Measurements from ENCODE around the gene SKI.
A peak's percentile ranks its signal among the peaks of the same experiment; 100 is the strongest.

Gene SKI

DNA sequence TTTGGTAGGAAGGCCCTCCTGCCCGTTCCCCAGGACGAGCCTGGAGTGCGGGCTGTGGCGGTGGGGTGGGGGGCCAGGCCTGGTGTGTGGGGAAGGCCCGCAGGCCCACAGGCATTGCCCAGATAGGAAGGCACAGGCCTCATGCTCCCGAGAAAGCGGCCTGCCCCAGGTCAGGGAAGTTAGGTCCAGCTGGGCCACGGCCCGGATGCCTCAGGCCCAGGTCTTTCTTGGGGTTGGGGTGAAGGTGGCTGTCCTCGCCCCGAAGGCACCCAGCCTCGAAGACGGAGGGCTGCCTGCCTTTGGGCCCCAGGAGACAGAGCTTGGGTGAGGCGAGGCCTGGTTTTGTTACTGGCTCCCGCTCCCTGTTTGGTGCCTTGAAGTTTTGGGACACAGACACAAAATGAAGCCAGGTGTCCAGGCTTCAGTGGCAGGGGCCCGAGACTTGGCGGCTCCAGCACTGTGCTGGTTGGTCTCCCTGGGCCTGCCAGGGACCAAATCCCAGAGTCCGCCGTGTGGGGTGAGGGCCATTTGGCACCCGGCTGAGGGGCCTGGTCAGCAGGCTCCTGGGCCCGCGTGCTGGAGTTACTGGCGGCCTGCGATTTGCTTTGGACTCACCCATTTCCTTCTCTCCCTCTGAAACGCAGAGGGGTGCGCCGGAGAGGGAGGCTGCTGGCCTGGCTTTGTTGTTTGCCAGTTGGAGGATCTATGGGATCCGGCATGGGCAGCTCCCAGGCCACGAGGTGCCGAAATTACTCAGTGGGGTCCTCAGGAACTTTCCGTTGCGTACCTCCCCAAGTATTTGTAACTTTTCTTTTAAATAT, 2.0 kb downstream of the SKI start:
- DNase-seq (ENCODE audit: low spot score) = peak; percentile 65

DNA sequence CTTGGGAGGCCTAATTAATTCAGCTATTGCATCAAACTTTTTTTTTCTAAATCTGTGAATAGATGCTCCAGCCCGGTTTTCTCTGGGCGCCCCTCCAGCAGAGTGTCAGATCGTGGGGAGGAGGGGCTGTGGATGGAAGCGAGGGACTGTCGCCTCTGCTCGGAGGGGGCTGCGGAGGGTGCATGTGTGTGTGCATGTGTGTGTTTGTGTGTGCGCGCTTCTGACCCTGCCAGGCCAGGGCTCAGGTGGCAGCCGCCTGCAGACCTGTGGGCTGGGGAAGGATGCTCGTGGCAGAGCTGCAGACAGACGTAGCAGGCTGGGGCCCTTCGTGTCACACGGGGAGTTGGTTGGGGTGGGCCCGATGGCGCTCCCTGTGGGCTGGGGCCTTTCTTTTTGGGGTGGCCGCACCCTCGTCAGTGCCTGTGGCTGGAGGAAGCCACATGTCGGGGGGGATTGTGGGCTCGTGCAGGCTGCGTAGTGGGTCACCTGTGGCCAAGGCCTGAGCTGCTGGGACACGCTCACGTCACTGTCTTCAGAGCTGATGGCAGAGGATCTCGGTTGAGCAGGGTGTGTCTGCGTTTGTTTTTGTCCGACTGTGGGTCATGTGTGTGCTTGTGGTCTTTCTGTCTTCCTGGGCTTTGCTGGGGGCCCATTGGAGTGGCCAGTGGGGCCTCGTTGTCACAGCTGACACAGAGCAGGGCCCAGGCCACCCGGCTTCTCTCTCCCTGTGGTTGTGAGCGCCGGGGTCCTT, 2.8 kb downstream of the SKI start:
- DNase-seq (ENCODE audit: low spot score) = peak; percentile 54

DNA sequence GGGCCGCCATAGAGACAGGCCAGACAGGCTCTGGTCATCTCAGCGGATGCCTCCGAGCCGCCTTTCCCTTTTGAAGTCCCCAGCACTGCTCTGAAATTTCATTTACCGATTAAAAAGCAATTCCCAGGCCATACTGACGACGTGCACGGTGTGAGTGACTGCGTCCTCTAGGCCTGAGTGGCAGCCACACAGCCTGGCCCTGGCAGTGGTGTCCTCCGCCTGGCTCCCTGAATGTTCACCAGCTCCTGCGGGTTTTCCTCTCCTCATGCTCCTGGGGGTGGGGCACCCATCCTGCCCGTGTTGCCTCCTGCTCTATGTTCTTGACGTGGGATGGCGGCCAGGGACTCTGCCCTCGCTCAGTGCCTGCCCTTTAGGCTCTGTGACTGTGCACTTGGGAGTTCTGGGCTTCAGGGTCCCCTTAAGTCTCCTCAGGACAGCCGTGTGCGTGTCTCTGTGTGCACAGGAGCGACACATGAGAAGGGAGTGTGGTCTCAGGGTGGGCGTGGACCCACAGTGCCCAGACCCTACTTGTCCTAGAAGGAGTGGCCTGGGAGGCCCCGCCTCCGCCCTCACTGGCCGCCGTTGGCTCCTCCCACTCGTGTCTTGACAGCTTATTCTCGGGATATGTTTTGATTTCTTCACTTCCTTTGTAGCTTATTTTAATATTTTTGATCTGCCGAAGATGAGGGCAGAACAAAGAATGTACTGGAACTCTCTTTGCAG, 3.6 kb downstream of the SKI start:
- DNase-seq (ENCODE audit: low spot score) = peak; percentile 89

DNA sequence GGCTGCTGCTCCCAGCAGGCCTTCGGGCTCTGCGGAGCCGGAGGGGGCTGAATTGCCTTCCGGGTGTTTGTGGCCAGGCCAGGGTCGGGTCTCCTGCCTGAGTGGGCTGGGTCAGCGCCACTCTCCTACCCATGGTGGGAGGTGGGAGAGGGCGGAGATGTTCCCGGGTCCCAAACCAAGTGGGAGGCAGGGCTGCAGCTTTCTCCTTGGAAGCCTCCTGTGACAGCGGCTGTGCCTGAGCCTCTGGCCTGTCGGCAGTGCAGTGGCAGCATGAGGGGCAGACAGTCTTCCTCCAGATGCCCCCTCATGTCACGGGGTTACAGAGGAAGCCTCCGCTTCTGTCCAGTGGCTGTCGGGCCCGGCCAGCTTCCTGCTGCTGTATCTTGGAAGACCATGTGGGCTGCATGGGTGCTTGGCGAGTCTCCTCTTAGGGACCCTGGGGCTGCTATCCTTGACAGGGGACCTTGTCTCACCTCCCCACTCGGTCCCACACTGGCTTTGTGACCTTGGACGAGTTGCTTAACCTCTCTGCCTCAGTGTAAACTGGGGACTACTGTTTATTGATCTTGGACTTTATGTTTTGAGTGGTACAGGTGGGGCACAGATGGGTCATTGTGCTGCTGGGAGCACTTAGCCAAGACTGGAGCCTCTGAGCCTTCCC, 4.3 kb downstream of the SKI start:
- DNase-seq (ENCODE audit: low spot score) = no peak

DNA sequence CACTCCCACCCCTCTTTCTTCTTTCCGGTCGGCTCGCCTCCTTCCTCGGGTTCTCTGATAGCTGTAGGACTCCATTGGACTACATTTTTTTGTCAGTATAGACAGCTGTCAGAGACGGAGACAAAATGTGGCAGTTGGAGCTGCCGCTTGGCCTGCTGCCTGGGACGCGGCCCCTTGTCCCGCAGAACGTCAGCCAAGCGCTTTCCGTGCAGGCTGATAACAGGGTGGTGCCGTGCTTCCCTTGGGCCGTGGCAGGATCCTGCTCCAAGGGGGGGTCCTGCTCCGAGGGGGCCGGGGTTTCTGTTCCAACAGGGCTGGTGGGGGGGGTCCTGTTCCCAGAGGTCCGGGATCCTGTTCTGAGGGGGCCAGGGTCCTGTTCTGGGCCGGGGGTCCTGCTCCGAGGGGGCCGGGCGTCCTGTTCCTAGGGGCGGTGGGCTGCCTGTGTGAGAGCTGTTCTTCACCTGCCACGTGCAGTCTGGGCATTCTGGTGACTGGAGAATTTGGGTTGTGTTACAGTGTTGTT, 4.9 kb downstream of the SKI start:
- DNase-seq (ENCODE audit: low spot score) = no peak

DNA sequence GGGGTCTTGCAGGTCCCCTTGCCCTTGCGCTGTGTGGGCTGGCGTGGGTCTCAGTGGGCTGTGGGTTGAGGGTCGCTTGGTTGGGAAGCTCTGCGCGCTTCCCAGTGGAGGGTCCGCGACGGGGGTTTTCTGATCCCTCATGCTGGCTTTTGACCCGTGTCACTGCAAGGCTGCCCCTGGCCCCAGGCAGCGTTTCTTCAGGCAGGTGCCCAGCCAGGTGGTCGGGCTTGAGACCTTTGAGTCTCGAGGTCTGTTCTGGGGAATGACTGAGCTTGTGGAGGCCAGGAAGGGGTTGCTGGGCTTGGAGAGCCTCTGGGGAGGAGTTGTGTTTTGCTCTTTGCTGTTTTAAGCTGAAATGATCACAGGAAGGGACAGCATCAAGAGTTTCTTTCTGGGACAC, 5.3 kb downstream of the SKI start:
- no peak for DNase-seq (ENCODE audit: low spot score)

DNA sequence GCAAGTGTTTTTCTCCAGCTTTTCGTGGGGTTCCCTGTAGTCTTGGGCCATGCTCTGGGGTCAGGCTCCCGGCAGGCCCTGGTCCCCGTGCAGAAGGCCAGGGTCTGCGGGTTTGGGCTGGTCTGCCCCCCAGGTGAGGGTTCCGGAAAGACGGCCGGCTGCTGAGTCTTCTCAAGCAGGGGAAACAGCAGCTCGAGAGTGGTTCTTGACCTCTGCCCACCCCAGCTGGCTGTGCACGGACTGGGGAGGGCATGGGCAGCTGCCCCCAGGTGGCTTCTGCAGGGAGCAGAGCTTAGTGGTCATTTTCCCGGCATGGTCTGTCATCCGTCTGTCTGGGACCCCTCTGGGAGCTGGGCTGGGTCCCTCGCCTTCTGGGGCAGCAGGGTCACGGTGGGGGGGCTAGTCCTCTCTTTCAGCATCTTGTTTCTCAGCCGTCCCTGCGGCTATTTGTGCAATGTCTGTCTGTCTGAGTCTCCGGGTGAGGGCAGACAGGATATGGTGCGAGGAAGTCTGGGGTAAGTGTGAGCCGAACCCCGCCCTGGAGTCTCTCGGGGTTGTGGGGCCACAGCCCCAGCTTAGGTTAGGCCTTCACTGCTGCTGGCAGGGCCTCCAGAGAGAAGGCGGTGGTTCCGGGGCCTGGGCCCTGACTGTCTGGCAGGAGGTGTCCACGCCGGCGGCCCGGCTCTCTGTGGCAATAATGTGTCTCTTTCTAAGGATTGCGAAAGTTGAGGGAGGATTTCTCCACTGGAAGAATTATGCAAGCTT, 6.1 kb downstream of the SKI start:
- peak; percentile 90 for DNase-seq (ENCODE audit: low spot score)

DNA sequence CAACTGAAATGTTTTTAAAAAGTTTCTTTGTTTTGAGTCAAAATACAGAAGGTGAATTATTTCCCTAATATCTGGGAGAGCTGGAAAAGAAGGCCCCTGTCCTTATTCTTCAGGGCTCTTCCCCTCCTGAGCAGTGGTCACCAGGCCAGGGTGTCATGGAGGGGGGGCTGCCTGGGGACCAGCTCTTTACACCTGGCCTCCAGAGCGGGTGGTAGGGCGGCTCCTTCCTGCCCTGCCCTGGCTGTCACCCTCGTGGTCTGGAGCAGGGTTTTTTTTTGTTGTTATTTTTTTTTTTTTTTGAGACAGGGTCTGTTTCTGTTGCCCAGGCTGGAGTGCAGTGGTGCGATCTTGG, 6.6 kb downstream of the SKI start:
- DNase-seq (ENCODE audit: low spot score) = no peak

DNA sequence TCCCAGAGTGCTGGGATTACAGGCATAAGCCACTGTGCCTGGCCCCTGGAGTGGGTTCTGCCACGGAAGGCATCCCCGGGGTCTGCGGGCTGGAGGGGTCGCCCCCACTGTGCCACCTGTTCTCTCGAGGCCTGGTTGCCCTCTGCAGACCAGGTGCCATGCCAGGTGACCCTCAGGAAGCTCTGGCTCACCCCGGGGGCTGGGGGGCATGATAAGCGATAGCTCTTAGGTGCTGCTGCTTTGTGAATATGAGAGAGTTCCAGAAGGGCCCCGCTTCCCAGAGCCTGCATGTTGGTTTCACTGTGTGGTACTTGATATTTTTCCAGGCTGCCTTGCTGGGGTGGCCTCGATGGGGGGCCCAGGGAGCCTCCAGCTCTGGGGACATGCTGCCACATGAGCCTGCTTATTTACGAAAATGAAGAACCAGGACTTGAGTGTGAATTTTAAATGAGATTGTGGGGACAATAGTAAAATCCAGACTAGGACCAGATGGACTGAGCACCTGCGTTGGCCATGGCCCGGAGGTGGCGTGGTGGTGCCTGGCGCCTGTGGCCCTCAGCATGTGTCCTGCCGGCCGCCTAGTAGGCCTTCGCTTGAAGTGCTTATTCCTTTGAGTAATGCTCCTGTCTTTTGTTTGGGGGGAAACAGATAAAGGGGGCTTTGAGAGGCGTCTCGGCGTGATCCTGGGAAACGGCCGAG, 7.3 kb downstream of the SKI start:
- DNase-seq (ENCODE audit: low spot score) = no peak

DNA sequence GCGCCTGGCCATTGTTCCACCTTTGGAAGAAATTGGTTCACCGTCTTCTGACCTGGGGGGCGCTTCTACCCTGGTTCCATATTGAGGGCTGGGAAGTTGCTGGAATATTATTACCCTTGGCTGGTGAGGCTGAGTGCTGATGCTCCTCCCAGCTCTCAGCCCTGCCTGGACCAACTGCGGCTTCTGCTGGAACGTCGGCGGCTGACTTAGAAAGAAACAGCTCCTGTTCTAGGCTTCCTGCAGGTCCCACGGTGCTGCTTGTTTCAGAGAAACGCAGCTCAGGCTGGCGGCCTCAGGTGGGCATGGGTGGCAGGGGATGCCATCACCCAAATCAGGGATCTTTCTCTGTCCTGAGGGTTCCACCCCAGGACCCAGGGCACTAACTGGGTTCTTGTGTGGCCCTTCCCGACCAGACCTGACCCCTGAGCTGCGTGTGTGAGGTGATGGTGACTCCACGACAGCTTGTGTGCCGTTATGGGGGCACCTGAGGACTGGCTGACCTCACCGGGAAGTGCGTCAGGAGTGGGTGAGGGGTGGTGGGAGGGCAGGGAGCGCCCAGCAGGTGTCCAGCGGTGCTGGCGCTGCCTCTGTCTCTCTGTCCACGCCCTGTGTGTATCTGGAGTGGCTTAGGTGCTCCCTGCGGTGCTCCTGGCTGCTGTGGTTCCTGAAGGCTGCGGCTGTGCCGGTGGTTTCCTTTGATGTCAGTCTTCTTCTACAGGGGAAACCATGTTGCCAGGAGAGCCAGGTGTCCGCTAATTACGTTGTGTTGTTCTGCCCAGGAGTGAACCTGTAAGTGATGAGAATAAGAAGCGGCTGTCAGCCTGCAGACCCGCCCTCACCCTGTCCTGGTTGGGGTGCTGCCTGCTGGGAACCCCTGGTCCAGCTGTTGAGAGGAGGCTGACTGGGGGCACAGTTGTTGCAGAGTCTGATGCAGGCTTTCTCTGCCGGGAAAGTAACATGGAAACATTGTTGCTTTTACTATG, 8.9 kb downstream of the SKI start:
- no peak for DNase-seq (ENCODE audit: low spot score)

DNA sequence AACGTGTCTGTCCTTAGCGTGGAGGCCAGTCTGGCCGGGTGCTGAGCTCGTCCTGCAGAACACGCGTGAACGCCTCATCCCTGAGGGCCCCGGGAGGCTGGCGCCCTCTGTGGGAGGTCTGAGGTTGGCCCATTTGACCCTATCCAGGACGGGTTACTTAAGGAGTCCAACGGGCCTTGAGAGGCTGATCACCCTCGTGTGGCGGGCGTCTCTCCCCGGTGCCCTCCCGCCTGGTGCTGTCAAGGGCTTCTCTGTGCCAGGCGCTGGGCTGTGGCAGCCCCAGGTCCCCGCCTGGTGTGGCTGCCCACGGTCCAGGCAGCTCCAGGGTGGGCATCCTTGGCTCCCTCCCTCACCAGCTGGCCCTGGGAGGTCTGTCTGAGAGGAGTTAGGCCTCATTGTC, 9.7 kb downstream of the SKI start:
- no peak for DNase-seq (ENCODE audit: low spot score)

DNA sequence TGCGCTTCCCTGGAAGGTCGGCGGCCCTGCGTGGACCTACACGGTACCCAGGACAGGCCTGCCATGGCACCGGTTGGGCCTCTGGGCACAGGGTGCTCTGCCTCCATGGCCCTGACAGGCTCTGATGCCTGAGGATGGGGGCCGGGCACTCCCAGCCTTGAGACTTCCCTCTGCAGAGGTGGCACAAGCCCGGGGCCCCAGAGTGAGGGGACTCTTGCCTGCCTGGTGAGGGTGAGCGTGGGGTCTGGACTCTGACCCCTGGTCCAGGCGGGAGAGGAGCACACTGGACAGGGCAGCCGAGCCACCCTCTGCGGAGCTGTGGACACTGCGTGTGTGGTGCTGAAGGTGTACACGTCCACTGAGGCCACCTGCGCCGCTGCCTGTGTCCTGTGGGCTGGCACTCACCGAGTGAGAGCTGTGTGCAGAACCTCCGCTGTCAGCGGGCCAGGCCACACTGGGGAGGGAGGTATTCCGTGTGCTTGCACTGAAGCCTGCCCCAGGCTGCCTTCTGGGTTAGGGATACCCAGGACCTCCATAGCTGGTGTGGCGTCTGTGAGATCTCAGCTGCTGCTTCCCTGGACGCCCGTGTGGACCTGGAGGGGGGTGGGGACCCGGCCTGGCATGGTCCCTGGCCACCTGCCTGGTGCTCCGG, 10.4 kb downstream of the SKI start:
- DNase-seq (ENCODE audit: low spot score) = no peak

DNA sequence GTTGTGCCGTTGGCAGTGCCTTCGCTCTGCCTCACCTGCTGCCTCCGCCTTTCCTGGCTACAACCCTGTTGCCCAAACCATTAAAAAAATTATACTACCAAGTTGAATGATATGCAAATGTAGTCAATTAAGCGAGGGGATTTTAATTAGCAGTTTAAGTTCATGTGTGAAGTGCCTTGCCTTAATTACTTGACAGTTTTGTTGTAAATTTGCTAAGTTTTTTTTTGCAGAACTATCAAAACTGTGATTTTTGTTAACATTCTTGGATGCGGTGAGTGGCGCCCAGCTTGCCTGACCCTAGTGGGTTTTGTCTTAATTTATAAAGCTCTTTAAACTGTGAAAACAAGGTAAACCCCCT, 10.9 kb downstream of the SKI start:
- no peak for DNase-seq (ENCODE audit: low spot score)

DNA sequence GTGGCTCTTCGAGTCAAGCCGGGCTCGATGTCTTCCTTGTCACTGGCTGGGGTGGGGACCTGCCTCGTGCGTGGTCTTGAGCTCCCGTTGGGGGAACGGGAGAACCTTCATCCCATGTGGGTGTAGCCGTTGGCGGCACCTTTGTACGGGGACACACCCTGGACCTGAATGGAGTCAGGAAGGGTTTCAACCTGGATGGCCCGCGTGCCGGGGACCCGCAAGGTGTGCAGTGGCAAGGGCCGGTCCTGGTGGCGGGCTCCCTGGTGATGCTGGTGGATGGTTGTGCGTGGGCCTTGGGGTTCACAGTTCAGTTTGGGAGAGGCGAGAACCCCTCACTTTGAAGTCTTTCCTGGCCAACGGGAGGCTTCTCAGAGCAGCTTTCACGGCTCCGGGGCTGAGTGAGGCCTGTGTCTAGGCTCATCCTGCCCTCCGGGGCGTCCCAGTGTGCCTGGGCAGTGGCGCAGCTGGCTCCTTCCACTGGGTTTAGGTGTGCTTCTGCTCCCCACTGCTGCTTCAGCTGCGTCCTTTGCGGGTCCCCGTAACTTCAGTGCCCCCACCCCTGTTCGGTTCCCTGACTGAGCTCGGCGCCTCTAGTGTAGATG, 11.4 kb downstream of the SKI start:
- no peak for DNase-seq (ENCODE audit: low spot score)

DNA sequence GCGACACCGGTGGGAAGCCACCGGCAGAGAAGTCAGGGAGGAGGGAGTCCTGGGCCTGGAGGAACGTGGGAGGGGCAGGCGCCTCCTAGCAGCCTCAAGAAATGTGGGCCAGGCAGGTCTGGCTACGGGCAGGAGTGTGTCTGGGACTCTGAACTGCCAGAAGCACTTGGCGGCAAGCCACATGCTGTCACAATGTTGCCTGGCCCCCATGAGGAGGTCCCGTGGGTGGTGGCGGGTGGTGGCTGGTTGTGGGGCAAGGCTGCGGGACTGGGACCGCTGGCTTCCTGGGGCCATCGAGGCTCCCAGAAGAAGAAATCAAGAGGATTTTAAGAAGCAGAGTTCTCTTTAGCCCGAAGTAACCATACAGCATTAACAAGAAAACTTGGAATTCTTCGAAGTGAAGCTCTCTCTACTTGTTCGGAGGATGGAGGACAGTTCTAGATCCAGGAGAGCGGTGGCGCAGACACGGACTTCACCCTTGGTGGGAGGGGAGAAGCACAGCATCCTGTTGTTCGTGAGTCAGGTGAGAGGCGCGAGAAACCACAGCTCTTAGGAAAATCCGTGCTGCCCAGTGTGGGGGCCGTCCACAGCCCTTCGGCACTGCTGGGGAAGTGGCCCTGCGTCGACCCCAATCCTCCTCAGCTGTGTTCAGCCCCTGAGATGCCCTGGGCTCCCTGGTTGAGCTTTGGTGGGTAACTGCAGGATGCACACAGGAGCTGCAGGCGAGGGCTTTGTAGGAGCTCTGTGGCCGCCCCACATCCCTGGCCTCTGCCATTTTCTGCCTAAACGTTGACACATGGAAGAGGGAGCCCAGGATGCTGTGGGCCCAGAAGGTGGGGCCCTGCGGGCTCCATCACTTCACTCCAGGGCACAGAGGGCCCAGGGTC, 12.4 kb downstream of the SKI start:
- DNase-seq (ENCODE audit: low spot score) = peak; percentile 62

DNA sequence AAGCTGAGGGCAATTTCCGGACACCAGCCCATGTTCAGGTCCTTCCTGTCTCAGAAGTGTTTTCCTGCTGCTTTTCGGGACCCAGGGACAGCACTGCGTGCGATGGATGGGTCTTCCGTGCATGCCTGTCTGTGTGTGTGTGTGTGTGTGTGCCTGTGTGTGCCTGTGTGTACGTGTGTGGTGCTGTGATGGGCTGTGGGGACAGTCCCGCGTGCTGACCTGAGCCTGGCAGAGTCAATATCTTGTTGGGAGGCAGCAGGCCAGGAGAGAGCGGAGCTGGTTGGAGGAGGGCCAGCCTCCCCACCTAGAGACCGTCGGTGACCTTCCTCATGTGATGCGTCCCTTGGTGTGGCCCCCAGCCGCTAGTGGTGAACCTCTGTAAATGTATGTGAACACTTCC, 13.7 kb downstream of the SKI start:
- DNase-seq (ENCODE audit: low spot score) = no peak

DNA sequence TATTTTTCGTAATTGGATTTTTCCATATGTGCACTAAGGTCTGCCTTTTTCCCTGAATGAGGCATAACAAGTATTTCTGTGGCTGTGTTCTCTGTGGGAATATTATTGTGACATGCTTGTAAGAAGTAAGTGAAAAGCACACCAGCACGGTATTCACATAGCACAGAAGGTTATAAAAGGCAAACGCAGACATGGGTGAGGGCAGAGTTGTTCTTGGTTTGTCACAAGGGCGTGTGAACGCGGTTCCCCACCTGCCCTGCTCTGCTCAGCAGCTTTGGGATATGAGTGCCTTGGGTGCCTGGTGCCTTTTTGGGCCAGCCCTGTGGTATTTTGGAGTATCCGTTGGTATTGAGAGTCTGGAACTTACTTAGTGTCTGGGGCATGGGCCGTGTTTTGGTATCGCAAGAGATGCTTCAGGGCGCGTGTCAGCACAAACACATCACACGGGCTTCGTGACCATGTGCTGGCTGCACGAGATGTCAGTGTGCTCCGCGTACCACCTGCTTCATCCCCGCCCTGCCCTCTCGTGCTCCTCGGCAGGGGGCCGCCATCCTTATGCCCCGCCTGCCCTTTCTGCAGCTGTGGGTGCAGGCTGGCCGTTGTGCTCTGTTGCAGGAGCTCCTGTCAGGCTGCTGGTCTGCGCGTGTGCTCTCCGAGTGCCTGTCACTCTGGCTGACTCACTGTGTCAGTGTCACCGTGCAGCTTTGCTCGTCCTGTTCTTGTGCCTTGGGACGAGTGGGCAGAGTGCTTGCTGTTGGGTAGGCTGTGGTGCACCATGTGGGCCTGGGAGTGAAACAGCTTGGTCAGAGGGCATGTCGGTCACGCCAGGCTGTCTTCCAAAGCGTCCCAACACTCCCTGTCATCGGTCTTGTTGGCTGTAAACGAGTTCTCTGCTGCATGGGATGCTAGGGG, 15.0 kb downstream of the SKI start:
- DNase-seq (ENCODE audit: low spot score) = peak; percentile 34

Measured in hepatic stellate cell (primary cell).